NCI-H2227 (cell line): Measurements from ENCODE around the gene SYNGR3.
A peak's percentile ranks its signal among the peaks of the same experiment; 100 is the strongest.
"Not testable (repeated sequence)": the region's sequence is repeated elsewhere in the genome, so short reads cannot be mapped to it uniquely, and the experiment has no call there.

Experiments
- DNase-seq: peaks from one replicate; lab custom pipeline; 2025; ENCODE audit not compliant: unreplicated experiment; lab: John Stamatoyannopoulos, UW

Gene SYNGR3

GRCh38 chr16:2008009-2008526 is 18.3 kb downstream of the SYNGR3 start:
- no peak for DNase-seq

GRCh38 chr16:2008631-2009163 is 18.9 kb downstream of the SYNGR3 start:
- peak; percentile 52 for DNase-seq

- no peak for DNase-seq
These were observed 19.5 kb downstream of the SYNGR3 start for GRCh38 chr16:2009164-2009711.

- peak; percentile 97 for DNase-seq
These were observed 20.2 kb downstream of the SYNGR3 start, which contains the start of gene ZNF598 for GRCh38 chr16:2009791-2010510. Gene ZNF598 (minus strand): TSS chr16:2009821.

- not testable (repeated sequence) for DNase-seq
These were observed 22.0 kb downstream of the SYNGR3 start for GRCh38 chr16:2011726-2012125.

GRCh38 chr16:2013527-2013926 is 23.8 kb downstream of the SYNGR3 start:
- DNase-seq = no peak

GRCh38 chr16:2015117-2015946 is 25.6 kb downstream of the SYNGR3 start:
- no peak for DNase-seq

GRCh38 chr16:2015947-2016208 is 26.1 kb downstream of the SYNGR3 start:
- DNase-seq = no peak

- DNase-seq = peak; percentile 20
These were observed 26.7 kb downstream of the SYNGR3 start for GRCh38 chr16:2016407-2016922.

- DNase-seq = peak; percentile 28
These were observed 29.7 kb downstream of the SYNGR3 start, which contains the start of gene NPW for GRCh38 chr16:2019518-2019920. Gene NPW (plus strand): TSS chr16:2019785.

GRCh38 chr16:2019921-2020831 is 30.4 kb downstream of the SYNGR3 start:
- DNase-seq = no peak

- DNase-seq = peak; percentile 65
These were observed 32.9 kb downstream of the SYNGR3 start for GRCh38 chr16:2022723-2023091.

GRCh38 chr16:2023092-2024031 is 33.6 kb downstream of the SYNGR3 start:
- peak; percentile 95 for DNase-seq

GRCh38 chr16:2024032-2024420 is 34.3 kb downstream of the SYNGR3 start:
- no peak for DNase-seq

GRCh38 chr16:2025251-2025650 is 35.5 kb downstream of the SYNGR3 start:
- DNase-seq = no peak

GRCh38 chr16:2025878-2026460 is 36.2 kb downstream of the SYNGR3 start:
- DNase-seq = no peak

- peak; percentile 62 for DNase-seq
These were observed 36.8 kb downstream of the SYNGR3 start, which contains the start of gene NHERF2 for GRCh38 chr16:2026461-2027023. Gene NHERF2 (plus strand): TSS chr16:2026902. CDS start chr16:2027006, 104 bp downstream.
